ES-I3 (cell line): ENCODE results near the gene MED26.

Experiments used
- H3K36me3 ChIP-seq: 2 replicates; pipeline ENCODE4 v1.6.1; 2013; ENCODE audit warnings: mild to moderate bottlenecking, low read length, control low read depth, moderate library complexity; ENCODE audit not compliant: insufficient read depth
- H3K4me1 ChIP-seq: 2 replicates; pipeline ENCODE4 v1.6.1; 2013; ENCODE audit warnings: mild to moderate bottlenecking, control low read depth, low read length; ENCODE audit not compliant: insufficient read depth
- H3K9ac ChIP-seq: 2 replicates; pipeline ENCODE4 v1.6.1; 2013; ENCODE audit warnings: low read depth, mild to moderate bottlenecking, low read length, moderate library complexity
- H3K9me3 ChIP-seq: 2 replicates; pipeline ENCODE4 v1.6.1; 2013; ENCODE audit warnings: mild to moderate bottlenecking, low read length, moderate library complexity; ENCODE audit not compliant: control insufficient read depth, insufficient read depth

MED26 gene

GRCh38 chr19:16529466-16530144 lies 98.4 kb downstream of the MED26 start:
- H3K4me1 ChIP-seq = no peaks in the 10 kb centered on the region
- H3K9me3 ChIP-seq = no peaks in the 10 kb centered on the region
- peaks cover 23% of the 10 kb centered on the region for H3K36me3 ChIP-seq
- no peak overlapping the region for H3K9ac ChIP-seq

DNA sequence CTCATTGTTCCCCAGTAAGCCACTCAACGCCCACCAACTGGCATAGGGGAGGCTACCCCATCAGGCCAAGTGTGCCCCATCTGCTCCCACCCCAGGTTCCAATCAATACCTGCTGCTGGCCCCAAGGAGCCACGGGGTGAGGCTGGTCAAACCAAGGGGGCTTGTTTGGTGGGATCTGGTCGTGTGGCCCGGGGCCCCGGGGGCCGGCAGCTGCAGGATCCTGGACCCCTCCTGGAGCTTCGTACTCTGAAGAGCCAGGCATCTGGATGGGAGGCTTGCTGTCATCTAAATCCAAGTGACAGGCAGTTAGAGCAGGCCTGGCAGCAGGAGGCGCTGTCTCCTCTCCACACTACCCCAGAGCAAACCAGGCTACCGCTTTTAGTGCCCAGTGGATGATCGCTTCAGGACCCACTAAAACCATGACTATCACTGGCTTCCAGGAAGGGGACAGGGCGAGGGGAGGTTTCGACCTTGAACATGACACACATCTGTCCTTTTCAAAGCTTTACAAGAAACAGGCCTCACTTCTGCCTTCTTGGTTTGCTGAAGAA lies 100.0 kb downstream of the MED26 start:
- Histone ChIP-seq H3K4me1 (no peaks in the 10 kb centered on the region), H3K36me3 (peaks cover 29% of the 10 kb centered on the region), H3K9me3 (no peaks in the 10 kb centered on the region), H3K9ac (no peak overlapping the region)

- Histone ChIP-seq H3K36me3 (peaks cover 28% of the 10 kb centered on the region), H3K9ac (no peak overlapping the region), H3K4me1 (no peaks in the 10 kb centered on the region), H3K9me3 (no peaks in the 10 kb centered on the region)
Observed at GRCh38 chr19:16527334-16527935, 100.6 kb downstream of the MED26 start.

- Histone ChIP-seq H3K36me3 (peaks cover 24% of the 10 kb centered on the region), H3K9ac (no peak overlapping the region), H3K4me1 (no peaks in the 10 kb centered on the region), H3K9me3 (no peaks in the 10 kb centered on the region)
Observed at GRCh38 chr19:16525751-16526481, 102.1 kb downstream of the MED26 start.

DNA sequence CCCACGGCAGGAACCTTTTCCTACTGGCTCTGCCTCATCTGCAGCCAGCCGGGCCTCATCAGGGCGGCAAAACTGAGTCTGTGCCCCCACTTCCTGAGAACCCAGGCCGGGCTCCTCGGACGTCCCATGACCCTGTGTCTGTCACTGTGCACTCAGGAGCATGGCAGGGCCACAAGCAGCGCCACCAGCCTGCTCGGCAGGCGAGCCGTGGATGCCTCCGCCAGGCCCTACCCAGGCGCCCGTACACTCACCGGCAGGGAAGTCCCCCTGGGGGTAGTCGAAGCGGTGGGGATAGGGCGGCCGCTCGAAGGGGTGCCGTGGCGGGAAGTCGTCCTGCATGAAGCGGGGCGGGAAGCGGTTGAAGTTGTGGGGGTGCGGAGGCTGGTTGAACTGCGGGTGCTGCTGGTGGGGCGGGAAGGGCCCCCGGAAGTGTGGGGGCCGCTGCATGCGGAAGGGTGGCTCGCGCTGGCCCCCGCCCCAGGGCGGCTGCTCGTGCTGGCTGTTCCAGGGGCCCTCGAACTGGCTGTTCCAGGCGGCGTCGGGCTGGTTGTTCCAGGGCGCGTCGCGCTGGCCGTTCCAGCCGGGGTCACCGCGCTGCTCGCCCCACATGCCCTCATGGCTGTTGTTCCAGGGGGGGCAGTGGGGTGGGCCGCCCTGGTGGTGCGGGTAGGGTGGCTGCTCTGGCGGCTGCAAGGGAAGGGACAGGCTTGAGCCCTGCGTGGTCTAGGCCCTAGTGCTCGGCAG lies 102.8 kb downstream of the MED26 start:
- Histone ChIP-seq H3K9me3 (no peaks in the 10 kb centered on the region), H3K4me1 (no peaks in the 10 kb centered on the region), H3K9ac (no peak overlapping the region), H3K36me3 (peaks cover 31% of the 10 kb centered on the region)
